GM18526 (cell line): ENCODE data around the gene UNC13D.

Source experiments
- POLR2A ChIP-seq: IDR thresholded peaks from 3 replicates; pipeline ENCODE4 v1.6.1; 2011; ENCODE audit not compliant: insufficient read length; ENCODE audit errors: extremely low read depth

UNC13D gene

DNA sequence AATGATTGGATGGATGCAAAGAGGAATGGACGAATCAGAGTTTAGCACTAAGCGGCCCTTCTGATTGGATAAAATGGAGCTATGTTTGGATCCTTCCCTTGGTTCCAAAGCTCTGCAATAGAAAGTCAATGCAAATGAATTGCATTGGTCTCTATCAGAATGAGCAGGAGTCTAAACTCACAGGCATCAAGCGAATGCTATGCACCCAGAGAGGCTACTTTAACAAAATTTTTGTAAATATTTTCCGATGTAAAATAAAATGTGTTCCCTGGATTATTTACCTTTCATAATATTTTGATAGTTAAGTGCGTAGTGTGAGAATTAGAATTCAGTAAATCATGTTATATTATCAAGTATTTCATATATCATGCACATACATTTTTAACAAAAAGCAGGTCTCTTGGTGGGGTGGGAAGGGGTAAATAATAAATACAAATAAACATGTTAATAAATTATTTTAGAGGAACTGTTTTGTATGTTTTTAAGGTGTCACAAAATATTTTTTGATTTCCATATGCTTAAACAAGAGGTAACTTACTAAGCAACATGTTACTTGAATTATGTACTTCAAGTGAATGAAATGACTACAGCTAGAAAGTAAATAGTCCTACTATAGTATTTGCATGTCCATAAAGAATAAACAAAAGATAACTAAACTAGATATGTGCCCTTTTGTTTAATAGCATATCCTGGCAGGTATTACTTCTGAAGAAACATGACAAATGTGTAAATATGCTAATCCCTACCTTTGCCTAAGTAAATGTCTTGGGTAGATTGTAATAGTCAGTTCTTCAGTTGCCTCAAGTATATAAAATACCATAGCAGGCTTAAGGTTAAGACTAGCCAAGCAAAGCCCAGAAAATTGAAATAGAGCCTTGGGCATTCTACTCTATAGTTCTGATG is 64.0 kb downstream of the UNC13D start:
- TF ChIP-seq POLR2A, result no peak

DNA sequence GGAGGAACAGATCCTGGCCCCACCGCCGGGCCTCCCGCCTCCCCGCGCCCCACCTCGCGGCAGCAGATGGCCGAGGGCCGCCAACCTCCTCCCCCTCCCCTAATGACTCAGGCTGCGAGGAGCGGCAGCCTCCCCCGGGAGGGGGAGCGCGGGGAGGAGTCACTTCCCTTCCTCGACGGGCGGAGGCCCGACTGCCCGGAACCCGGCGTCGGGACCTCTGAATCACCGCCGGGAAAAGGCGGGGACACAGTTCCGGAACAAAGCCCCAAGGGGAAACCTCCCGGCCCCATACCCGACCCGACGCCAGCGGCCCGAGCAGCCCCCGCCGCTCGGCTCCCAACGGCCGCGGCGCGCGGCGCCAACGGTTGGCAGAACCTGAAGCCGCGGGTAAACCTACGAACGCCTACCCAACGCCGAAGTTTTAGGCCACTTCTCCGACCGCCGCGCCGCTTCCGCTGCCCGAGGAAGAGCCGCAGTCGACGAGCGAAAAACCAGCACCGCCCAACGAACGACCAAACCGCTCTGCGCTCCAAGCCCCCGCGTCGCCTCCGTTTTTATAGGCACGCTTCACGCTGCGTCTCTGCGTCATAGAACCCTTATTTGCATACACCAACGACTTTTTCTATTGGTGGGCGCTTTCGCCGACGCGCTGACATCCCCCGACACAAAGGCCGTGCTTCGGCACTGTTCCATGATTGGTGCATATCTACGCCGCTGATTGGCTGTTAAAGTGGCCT is 64.8 kb downstream of the UNC13D start:
- peak; percentile 100 for TF ChIP-seq POLR2A

- TF ChIP-seq POLR2A, result no peak
Observed at GRCh38 chr17:75778861-75779249, 65.3 kb downstream of the UNC13D start.

- no peak for TF ChIP-seq POLR2A
Observed at GRCh38 chr17:75777296-75777922, 66.8 kb downstream of the UNC13D start.
